ENCODE results near the gene PLXNA4.

PLXNA4 gene

DNA sequence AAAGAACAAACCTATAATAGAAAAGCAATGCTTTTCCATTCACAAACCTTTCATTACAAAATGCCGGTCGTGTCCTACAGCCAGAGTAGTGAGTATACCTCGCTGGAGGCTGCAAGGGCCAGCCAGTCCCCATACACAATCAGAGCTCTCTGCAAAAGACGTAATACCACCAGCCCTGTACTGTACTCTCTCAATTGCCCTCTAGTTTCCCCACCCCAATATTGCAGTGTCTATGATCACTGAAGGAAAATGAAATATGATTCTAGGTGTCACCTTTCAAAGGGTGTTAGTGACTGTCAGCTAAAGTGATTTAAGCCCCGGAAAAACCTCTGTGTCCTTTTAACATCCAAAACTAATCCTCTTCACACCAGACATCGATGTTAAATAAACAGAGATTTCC is 24.8 kb downstream of the PLXNA4 start:
- no peak for DNase-seq (ENCODE audit: low read depth)
- no peak overlapping the region for H3K4me3 ChIP-seq (ENCODE audit: low read depth, low read length)
- no peak for TF ChIP-seq CTCF (IDR thresholded peaks at IDR 0.05; ENCODE audit: low read depth, low read length, missing control alignments)

DNA sequence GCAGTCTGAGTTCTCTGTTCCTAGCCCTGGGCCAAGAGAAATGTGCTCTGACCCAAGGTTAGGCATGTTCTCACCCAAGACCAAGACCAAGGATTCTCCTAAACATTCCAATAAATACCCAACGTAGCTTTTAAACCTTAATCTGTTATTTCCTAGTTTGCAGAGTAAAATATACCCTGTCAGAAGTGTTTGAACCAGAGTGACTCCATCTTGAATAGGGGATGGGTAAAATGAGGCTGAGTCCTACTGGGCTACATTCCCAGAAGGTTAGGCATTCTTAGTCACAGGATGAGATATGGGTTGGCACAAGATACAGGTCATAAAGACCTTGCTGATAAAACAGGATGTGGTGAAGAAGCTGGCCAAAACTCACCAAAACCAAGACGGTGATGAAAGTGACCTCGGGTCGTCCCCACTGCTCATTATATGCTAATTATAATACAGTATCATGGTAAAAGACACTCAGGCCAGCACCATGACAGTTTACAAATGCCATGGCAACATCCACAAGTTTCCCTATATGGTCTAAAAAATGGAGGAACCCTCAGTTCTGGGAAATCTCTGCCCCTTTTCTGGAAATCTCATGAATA is 27.7 kb downstream of the PLXNA4 start:
- no peak overlapping the region for H3K4me3 ChIP-seq (ENCODE audit: low read depth, low read length)
- DNase-seq (ENCODE audit: low read depth), result no peak
- no peak for TF ChIP-seq CTCF (IDR thresholded peaks at IDR 0.05; ENCODE audit: low read depth, low read length, missing control alignments)

GRCh38 chr7:132547821-132548220 is 28.4 kb downstream of the PLXNA4 start:
- DNase-seq (ENCODE audit: low read depth), result no peak
- TF ChIP-seq CTCF (IDR thresholded peaks at IDR 0.05; ENCODE audit: low read depth, low read length, missing control alignments), result no peak
- no peak overlapping the region for H3K4me3 ChIP-seq (ENCODE audit: low read depth, low read length)

GRCh38 chr7:132546366-132547127 is 29.7 kb downstream of the PLXNA4 start:
- DNase-seq (ENCODE audit: low read depth), result no peak
- TF ChIP-seq CTCF (IDR thresholded peaks at IDR 0.05; ENCODE audit: low read depth, low read length, missing control alignments), result no peak
- no peak overlapping the region for H3K4me3 ChIP-seq (ENCODE audit: low read depth, low read length)

GRCh38 chr7:132545756-132546155 is 30.5 kb downstream of the PLXNA4 start:
- no peak overlapping the region for H3K4me3 ChIP-seq (ENCODE audit: low read depth, low read length)
- no peak for DNase-seq (ENCODE audit: low read depth)
- no peak for TF ChIP-seq CTCF (IDR thresholded peaks at IDR 0.05; ENCODE audit: low read depth, low read length, missing control alignments)

DNA sequence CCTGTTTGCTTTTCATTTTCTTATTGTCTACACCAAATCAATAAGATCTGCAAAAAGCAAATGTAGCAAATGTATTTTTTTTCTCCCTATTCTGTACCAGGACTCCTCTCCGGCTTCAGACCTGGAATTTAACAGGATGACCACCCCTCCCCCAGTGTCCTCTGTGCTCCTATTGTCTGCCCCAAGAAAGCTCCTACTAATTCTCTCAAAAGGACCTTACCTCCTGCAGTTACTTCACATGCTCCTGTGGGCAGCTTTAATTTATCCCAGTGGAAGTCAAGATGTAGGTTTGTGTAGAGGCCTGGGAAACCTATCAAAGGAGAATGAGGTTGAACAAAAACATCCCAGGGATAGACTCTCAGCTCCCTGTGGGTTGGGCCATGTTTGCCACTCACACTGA is 31.3 kb downstream of the PLXNA4 start:
- TF ChIP-seq CTCF (IDR thresholded peaks at IDR 0.05; ENCODE audit: low read depth, low read length, missing control alignments), result no peak
- H3K4me3 ChIP-seq (ENCODE audit: low read depth, low read length), result no peak overlapping the region
- no peak for DNase-seq (ENCODE audit: low read depth)

GRCh38 chr7:132544025-132544424 is 32.2 kb downstream of the PLXNA4 start:
- DNase-seq (ENCODE audit: low read depth), result no peak
- no peak for TF ChIP-seq CTCF (IDR thresholded peaks at IDR 0.05; ENCODE audit: low read depth, low read length, missing control alignments)
- no peak overlapping the region for H3K4me3 ChIP-seq (ENCODE audit: low read depth, low read length)
